Amniotic epithelial cell (primary cell): ENCODE measurements around the gene GTF3C2.
A peak's percentile ranks its signal among the peaks of the same experiment; 100 is the strongest.

ENCODE experiments used
- DNase-seq: peaks from one replicate; pipeline ENCODE4 v3.0.0-alpha.2; 2010; ENCODE audit warnings: low read depth

GTF3C2 gene

GRCh38 chr2:27356382-27357181, at the start of gene GTF3C2:
Gene GTF3C2, minus strand, starts transcription at chr2:27356764. Its CDS starts 13,210 bp downstream, at chr2:27343554.
- peak; percentile 96 for DNase-seq

- no peak for DNase-seq
These were observed 44.0 kb upstream of the GTF3C2 start for GRCh38 chr2:27400348-27401135.

- DNase-seq: no peak
These were observed 42.4 kb upstream of the GTF3C2 start for GRCh38 chr2:27398962-27399361.

- no peak for DNase-seq
These were observed 36.7 kb upstream of the GTF3C2 start for GRCh38 chr2:27393225-27393624.

GRCh38 chr2:27390822-27391679, 34.5 kb upstream of the GTF3C2 start:
- DNase-seq: no peak

GRCh38 chr2:27381577-27382181, 25.1 kb upstream of the GTF3C2 start:
- DNase-seq: no peak

- peak; percentile 90 for DNase-seq
These were observed 24.3 kb upstream of the GTF3C2 start, which contains the start of gene ZNF513 for GRCh38 chr2:27380626-27381545. Gene ZNF513, minus strand, starts transcription at chr2:27380734. Its CDS starts 208 bp downstream, at chr2:27380526.

GRCh38 chr2:27379836-27380625, 23.5 kb upstream of the GTF3C2 start:
- DNase-seq: peak; percentile 60

- no peak for DNase-seq
These were observed 22.8 kb upstream of the GTF3C2 start for GRCh38 chr2:27379383-27379835.

- no peak for DNase-seq
These were observed 22.3 kb upstream of the GTF3C2 start for GRCh38 chr2:27378809-27379290.

GRCh38 chr2:27378096-27378808, 21.7 kb upstream of the GTF3C2 start:
- DNase-seq: no peak

GRCh38 chr2:27377618-27378095, 21.1 kb upstream of the GTF3C2 start:
- no peak for DNase-seq

- no peak for DNase-seq
These were observed 20.5 kb upstream of the GTF3C2 start for GRCh38 chr2:27376866-27377617.

GRCh38 chr2:27376151-27376865, 19.7 kb upstream of the GTF3C2 start:
- DNase-seq: no peak

- DNase-seq: no peak
These were observed 19.0 kb upstream of the GTF3C2 start for GRCh38 chr2:27375513-27376099.

- DNase-seq: no peak
These were observed 17.0 kb upstream of the GTF3C2 start for GRCh38 chr2:27373567-27373966.

GRCh38 chr2:27372937-27373336, 16.4 kb upstream of the GTF3C2 start:
- no peak for DNase-seq
